Measurements from ENCODE around the gene IAH1. TPM values are rescaled to one million over a fixed set of nuclear protein-coding genes. Genes with fewer than 3 reads are reported as not detected.

The IAH1 gene
- total RNA-seq, 1 donor = 52.1 TPM

GRCh38 chr2:9517118-9517782 lies 42.9 kb downstream of the IAH1 start:
- no peak for DNase-seq (ENCODE audit: insufficient read length, low spot score, missing footprints)
- no peaks in the 10 kb centered on the region for H4K20me1 ChIP-seq (ENCODE audit: insufficient read depth, low read length)
- no peaks in the 10 kb centered on the region for H3K27me3 ChIP-seq (ENCODE audit: insufficient read depth, low read length)
- peaks cover 51% of the 10 kb centered on the region for H3K36me3 ChIP-seq (ENCODE audit: insufficient read depth, low read length)
- no peak overlapping the region for H3K27ac ChIP-seq (ENCODE audit: low read depth, low read length)
- no peak overlapping the region for H3K4me3 ChIP-seq (ENCODE audit: insufficient read depth, low read length)
- no peaks in the 10 kb centered on the region for H3K9me3 ChIP-seq (ENCODE audit: low read depth, low read length)
- no peak overlapping the region for H3K4me2 ChIP-seq (ENCODE audit: insufficient read depth, low read length)
- peaks cover 9% of the 10 kb centered on the region for H3K79me2 ChIP-seq (ENCODE audit: insufficient read depth, low read length)
- TF ChIP-seq, protein P1, sequence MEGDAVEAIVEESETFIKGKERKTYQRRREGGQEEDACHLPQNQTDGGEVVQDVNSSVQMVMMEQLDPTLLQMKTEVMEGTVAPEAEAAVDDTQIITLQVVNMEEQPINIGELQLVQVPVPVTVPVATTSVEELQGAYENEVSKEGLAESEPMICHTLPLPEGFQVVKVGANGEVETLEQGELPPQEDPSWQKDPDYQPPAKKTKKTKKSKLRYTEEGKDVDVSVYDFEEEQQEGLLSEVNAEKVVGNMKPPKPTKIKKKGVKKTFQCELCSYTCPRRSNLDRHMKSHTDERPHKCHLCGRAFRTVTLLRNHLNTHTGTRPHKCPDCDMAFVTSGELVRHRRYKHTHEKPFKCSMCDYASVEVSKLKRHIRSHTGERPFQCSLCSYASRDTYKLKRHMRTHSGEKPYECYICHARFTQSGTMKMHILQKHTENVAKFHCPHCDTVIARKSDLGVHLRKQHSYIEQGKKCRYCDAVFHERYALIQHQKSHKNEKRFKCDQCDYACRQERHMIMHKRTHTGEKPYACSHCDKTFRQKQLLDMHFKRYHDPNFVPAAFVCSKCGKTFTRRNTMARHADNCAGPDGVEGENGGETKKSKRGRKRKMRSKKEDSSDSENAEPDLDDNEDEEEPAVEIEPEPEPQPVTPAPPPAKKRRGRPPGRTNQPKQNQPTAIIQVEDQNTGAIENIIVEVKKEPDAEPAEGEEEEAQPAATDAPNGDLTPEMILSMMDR (IDR thresholded peaks at IDR 0.05; ENCODE audit: extremely low read depth, low read depth, low read length) = no peak
- peaks cover 4% of the 10 kb centered on the region for H3K4me1 ChIP-seq (ENCODE audit: insufficient read depth, low read length)
- no peak overlapping the region for H2AFZ ChIP-seq (ENCODE audit: low read length)

GRCh38 chr2:9518163-9518562 lies 43.8 kb downstream of the IAH1 start:
- Histone ChIP-seq H3K9me3 (ENCODE audit: low read depth, low read length) (no peaks in the 10 kb centered on the region), H3K27ac (ENCODE audit: low read depth, low read length) (no peak overlapping the region), H2AFZ (ENCODE audit: low read length) (no peak overlapping the region), H3K36me3 (ENCODE audit: insufficient read depth, low read length) (peaks cover 44% of the 10 kb centered on the region), H3K4me3 (ENCODE audit: insufficient read depth, low read length) (no peak overlapping the region), H4K20me1 (ENCODE audit: insufficient read depth, low read length) (no peaks in the 10 kb centered on the region), H3K27me3 (ENCODE audit: insufficient read depth, low read length) (no peaks in the 10 kb centered on the region), H3K4me2 (ENCODE audit: insufficient read depth, low read length) (no peak overlapping the region), H3K4me1 (ENCODE audit: insufficient read depth, low read length) (peaks cover 4% of the 10 kb centered on the region), H3K79me2 (ENCODE audit: insufficient read depth, low read length) (peaks cover 9% of the 10 kb centered on the region)
- DNase-seq (ENCODE audit: insufficient read length, low spot score, missing footprints) = no peak
- TF ChIP-seq, protein P1 (IDR thresholded peaks at IDR 0.05; ENCODE audit: extremely low read depth, low read depth, low read length) = no peak

DNA sequence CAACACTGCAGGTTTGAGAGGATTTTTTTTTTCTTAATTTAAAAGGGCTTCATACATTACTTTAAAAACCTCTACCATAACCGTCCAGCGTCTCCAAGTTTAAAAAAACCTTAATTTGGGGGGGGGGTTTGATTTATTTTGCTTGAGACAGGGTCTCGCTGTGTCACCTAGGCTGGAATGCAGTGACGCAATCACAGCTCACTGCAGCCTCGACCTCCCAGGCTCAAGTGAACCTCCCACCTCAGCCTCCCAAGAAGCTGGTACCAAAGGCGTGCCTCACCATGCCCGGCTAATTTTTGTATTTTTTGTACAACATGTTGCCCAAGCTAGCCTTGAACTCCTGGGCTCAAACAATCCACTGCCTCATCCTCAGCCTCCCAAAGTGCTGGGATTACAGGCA lies 44.4 kb downstream of the IAH1 start:
- Histone ChIP-seq H3K4me1 (ENCODE audit: insufficient read depth, low read length) (peaks cover 4% of the 10 kb centered on the region), H3K9me3 (ENCODE audit: low read depth, low read length) (no peaks in the 10 kb centered on the region), H3K4me2 (ENCODE audit: insufficient read depth, low read length) (no peak overlapping the region), H3K79me2 (ENCODE audit: insufficient read depth, low read length) (peaks cover 9% of the 10 kb centered on the region), H3K27ac (ENCODE audit: low read depth, low read length) (no peak overlapping the region), H3K4me3 (ENCODE audit: insufficient read depth, low read length) (no peak overlapping the region), H2AFZ (ENCODE audit: low read length) (no peak overlapping the region), H3K36me3 (ENCODE audit: insufficient read depth, low read length) (peaks cover 39% of the 10 kb centered on the region), H3K27me3 (ENCODE audit: insufficient read depth, low read length) (no peaks in the 10 kb centered on the region), H4K20me1 (ENCODE audit: insufficient read depth, low read length) (no peaks in the 10 kb centered on the region)
- no peak for DNase-seq (ENCODE audit: insufficient read length, low spot score, missing footprints)
- TF ChIP-seq, protein P1 (IDR thresholded peaks at IDR 0.05; ENCODE audit: extremely low read depth, low read depth, low read length) = no peak

DNA sequence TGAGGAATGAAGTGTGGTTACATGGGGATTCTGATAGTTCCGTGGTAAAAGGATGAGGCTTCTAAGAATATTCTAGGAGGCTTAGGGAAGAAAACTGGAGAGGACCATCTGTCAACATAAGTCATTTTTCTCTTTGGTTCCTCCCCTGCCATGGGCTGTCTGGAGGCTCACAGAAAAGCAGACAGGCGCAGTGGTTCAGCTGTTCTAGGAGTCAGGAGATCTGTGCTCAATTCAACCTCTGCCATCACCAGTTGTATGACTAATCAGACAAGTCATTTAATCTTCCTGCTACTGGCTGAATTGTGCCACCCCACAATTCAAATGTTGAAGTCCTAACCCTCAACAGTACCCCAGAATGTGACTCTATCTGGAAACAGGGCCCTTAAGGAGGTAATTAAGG lies 44.9 kb downstream of the IAH1 start:
- Histone ChIP-seq H2AFZ (ENCODE audit: low read length) (no peak overlapping the region), H4K20me1 (ENCODE audit: insufficient read depth, low read length) (no peaks in the 10 kb centered on the region), H3K4me3 (ENCODE audit: insufficient read depth, low read length) (no peak overlapping the region), H3K4me1 (ENCODE audit: insufficient read depth, low read length) (peaks cover 4% of the 10 kb centered on the region), H3K36me3 (ENCODE audit: insufficient read depth, low read length) (peaks cover 42% of the 10 kb centered on the region), H3K9me3 (ENCODE audit: low read depth, low read length) (no peaks in the 10 kb centered on the region), H3K27ac (ENCODE audit: low read depth, low read length) (peak overlapping the region; percentile 24), H3K27me3 (ENCODE audit: insufficient read depth, low read length) (no peaks in the 10 kb centered on the region), H3K79me2 (ENCODE audit: insufficient read depth, low read length) (peaks cover 9% of the 10 kb centered on the region), H3K4me2 (ENCODE audit: insufficient read depth, low read length) (no peak overlapping the region)
- TF ChIP-seq, protein P1 (IDR thresholded peaks at IDR 0.05; ENCODE audit: extremely low read depth, low read depth, low read length) = no peak
- peak; percentile 4 for DNase-seq (ENCODE audit: insufficient read length, low spot score, missing footprints)

All from osteoblast (primary cell).